Neuronal stem cell (in vitro differentiated cells): ENCODE data around the gene SHC2.

Experiments
- DNase-seq: peaks from one replicate; pipeline ENCODE4 v3.0.0-alpha.2; 2013; ENCODE audit warnings: low spot score
- H2AFZ ChIP-seq: one replicate; pipeline ENCODE4 v1.6.1; 2013; ENCODE audit warnings: mild to moderate bottlenecking, low read length, inconsistent platforms
- H2AK5ac ChIP-seq: 2 replicates; pipeline ENCODE4 v1.6.1; 2013; ENCODE audit warnings: low read depth, mild to moderate bottlenecking, inconsistent platforms, low read length, moderate library complexity, mixed read lengths
- H2BK120ac ChIP-seq: 2 replicates; pipeline ENCODE4 v1.6.1; 2013; ENCODE audit warnings: low read depth, mild to moderate bottlenecking, inconsistent platforms, low read length, moderate library complexity, mixed read lengths
- H2BK12ac ChIP-seq: one replicate; pipeline ENCODE4 v1.6.1; 2013; ENCODE audit warnings: low read length, inconsistent platforms
- H2BK15ac ChIP-seq: 2 replicates; pipeline ENCODE4 v1.6.1; 2013; ENCODE audit warnings: mild to moderate bottlenecking, low read length, inconsistent platforms, mixed read lengths
- H2BK5ac ChIP-seq: one replicate; pipeline ENCODE4 v1.6.1; 2013; ENCODE audit warnings: inconsistent platforms, mild to moderate bottlenecking, low read length, moderate library complexity
- H3K14ac ChIP-seq: one replicate; pipeline ENCODE4 v1.6.1; 2013; ENCODE audit warnings: low read length, inconsistent platforms
- H3K18ac ChIP-seq: 2 replicates; pipeline ENCODE4 v1.6.1; 2013; ENCODE audit warnings: low read length, inconsistent platforms
- H3K23ac ChIP-seq: 2 replicates; pipeline ENCODE4 v1.6.1; 2013; ENCODE audit warnings: low read depth, mild to moderate bottlenecking, mixed read lengths, low read length, inconsistent platforms; ENCODE audit not compliant: poor library complexity
- H3K27ac ChIP-seq: replicated peaks from 3 replicates; pipeline ENCODE4 v1.5.1; 2013; ENCODE audit warnings: low read length, inconsistent platforms
- H3K27me3 ChIP-seq, 3 experiments: 2 replicates each; pipeline ENCODE4 v1.6.1; 2013; ENCODE audit warnings: low read length in 3 of 3, mild to moderate bottlenecking in 2 of 3, inconsistent platforms in 1 of 3, low read depth in 1 of 3, mixed read lengths in 1 of 3, moderate library complexity in 1 of 3; ENCODE audit not compliant: control insufficient read depth in 3 of 3, insufficient read depth in 3 of 3
- H3K36me3 ChIP-seq, 2 donors: replicated peaks in 1 of 2; 2 replicates each; pipeline ENCODE4 v1.6.1; 2013; ENCODE audit warnings: low read length in 2 of 2; ENCODE audit not compliant: control insufficient read depth in 2 of 2, insufficient read depth in 2 of 2
- H3K4ac ChIP-seq: 2 replicates; pipeline ENCODE4 v1.6.1; 2013; ENCODE audit warnings: inconsistent platforms, mild to moderate bottlenecking, low read length, moderate library complexity
- H3K4me1 ChIP-seq, 2 donors: 1 replicate in 1 of 2; 2 replicates in 1 of 2; pipeline ENCODE4 v1.6.1; 2013; ENCODE audit warnings: low read length in 2 of 2, low read depth in 1 of 2; ENCODE audit not compliant: control insufficient read depth in 2 of 2, insufficient read depth in 1 of 2
- H3K4me2 ChIP-seq: one replicate; pipeline ENCODE4 v1.6.1; 2013; ENCODE audit warnings: mild to moderate bottlenecking, low read length, inconsistent platforms; ENCODE audit not compliant: insufficient read depth, poor library complexity, severe bottlenecking
- H3K4me3 ChIP-seq, 2 donors: 2 replicates each; pipeline ENCODE4 v1.5.1; 2013; ENCODE audit warnings: low read length in 2 of 2, mild to moderate bottlenecking in 2 of 2, inconsistent platforms in 1 of 2, moderate library complexity in 1 of 2
- H3K79me1 ChIP-seq: one replicate; pipeline ENCODE4 v1.6.1; 2013; ENCODE audit warnings: low read depth, mild to moderate bottlenecking, inconsistent platforms, low read length, moderate library complexity
- H3K9ac ChIP-seq: one replicate; pipeline ENCODE4 v1.6.1; 2013; ENCODE audit warnings: mild to moderate bottlenecking, low read depth, low read length, inconsistent platforms; ENCODE audit not compliant: poor library complexity
- H3K9me3 ChIP-seq, 2 donors: replicated peaks in 1 of 2; 2 replicates each; pipeline versions ENCODE3 to v1.6.1; 2013; ENCODE audit warnings: low read length in 2 of 2, mild to moderate bottlenecking in 2 of 2, inconsistent platforms in 1 of 2, low read depth in 1 of 2, mixed read lengths in 1 of 2, moderate library complexity in 1 of 2; ENCODE audit not compliant: control insufficient read depth in 2 of 2, insufficient read depth in 1 of 2
- H4K8ac ChIP-seq: one replicate; pipeline ENCODE4 v1.6.1; 2013; ENCODE audit warnings: low read depth, mild to moderate bottlenecking, inconsistent platforms, low read length, moderate library complexity
- H4K91ac ChIP-seq: one replicate; pipeline ENCODE4 v1.6.1; 2013; ENCODE audit warnings: low read length, low read depth, mild to moderate bottlenecking, inconsistent platforms; ENCODE audit not compliant: poor library complexity
- WGBS, 2 donors: extraction: QIAGEN DNeasy Blood & Tissue Kit; methylation state at CpG; one replicate each; pipeline ENCODE4 v1.1.7; 2013; ENCODE audit warnings: missing lambda C conversion rate in 2 of 2, mixed read lengths in 1 of 2; ENCODE audit not compliant: insufficient read length in 2 of 2, insufficient replicate concordance in 1 of 2; ENCODE audit errors: extremely low coverage in 2 of 2; 5-methylcytosine and 5-hydroxymethylcytosine counted together

The SHC2 gene

DNA sequence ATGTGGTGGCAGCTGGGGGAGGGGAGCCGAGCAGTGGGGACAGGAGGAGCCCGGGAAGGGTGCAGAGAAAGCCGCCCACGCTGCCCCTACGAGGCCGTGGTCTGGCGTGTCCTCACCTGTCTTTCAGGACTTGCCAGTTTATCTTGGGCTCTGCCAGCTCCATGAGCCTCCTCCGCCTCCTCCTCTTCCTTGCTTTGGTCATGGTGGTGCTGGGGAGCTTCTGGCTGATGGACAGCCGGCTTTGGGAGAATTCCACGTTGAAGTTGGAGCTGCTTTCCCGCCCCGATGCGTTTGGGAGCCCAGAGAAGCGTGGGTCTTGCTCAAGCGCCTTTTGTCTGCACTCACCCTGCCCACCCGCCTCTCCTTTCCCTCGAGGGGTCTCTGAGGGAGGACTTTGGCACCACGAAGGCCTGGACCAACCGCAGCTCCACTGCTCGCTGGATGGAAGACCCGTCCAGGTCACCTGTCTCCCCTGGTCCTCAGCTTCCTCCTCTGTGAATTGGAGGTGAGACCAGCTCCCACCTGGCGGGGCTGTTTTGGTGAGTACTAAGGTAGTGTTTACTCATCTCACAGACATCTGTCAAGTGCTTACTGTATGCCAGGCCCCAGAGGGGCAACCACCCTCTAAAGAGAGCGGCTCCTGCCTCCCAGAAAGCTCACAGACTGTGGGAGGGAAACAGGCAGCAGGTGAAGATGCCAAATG is 86.5 kb downstream of the SHC2 start:
- WGBS, 2 donors = no CpG with 5 or more reads among the region's 23 CpGs
- DNase-seq = no peak
- Histone ChIP-seq H4K91ac (no peak overlapping the region), H3K9me3 (no peaks in the 10 kb centered on the region), H3K27ac (no peak overlapping the region), H3K4me3 (no peak overlapping the region), H3K9ac (no peak overlapping the region), H2BK12ac (no peak overlapping the region), H3K4ac (no peak overlapping the region), H3K18ac (peak overlapping the region; percentile 65), H2BK5ac (peak overlapping the region; percentile 75), H4K8ac (peak overlapping the region; percentile 23), H3K27me3 (peaks cover 0 to 47% (median 0%) of the 10 kb centered on the region in 3 experiments), H2AFZ (peak overlapping the region; percentile 49), H3K36me3 (no peaks in the 10 kb centered on the region), H2AK5ac (peak overlapping the region; percentile 75), H3K79me1 (no peaks in the 10 kb centered on the region), H3K4me2 (no peak overlapping the region), H2BK15ac (peak overlapping the region; percentile 85), H3K4me1 (peaks cover 0 to 2% of the 10 kb centered on the region in 2 donors), H3K23ac (peak overlapping the region; percentile 65), H2BK120ac (no peak overlapping the region), H3K14ac (peak overlapping the region; percentile 17)

DNA sequence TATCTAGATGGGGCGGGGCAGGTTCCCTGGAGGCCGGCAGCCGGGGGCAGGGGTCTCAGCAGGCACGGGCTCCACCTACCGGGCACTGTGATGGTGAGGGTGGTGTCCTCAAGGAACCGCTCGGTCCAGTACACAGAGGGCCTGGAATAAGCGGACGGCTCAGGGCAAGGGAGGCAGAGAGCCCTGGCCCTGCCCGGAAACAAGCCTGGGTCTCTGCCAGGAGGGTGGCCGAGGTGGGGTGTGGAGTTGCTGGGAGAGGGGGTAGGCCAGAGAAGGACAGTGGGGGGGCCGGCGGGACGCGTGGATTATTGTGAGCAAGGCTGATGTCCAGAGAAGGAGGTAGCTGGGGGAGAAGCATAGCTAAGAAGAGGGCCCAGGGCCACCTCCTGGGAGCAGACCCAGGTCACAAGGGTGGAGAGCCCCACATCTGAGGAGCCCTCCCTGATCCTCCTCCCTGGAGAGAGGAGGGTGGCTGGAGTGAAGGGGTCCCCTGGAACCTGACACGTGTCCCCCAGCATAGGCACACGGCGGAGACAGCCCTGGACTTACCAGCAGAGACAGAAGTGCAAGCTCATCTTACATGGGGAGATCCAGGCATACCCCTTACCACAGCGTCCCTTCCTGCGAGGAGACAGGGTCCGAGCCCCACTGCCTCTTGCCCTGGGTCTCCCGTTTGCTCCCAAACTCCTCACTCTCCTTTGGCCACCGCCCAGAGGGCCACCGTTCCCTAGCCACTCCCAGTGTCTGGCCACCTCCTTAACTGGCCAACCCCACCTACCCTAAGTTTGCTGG is 87.2 kb downstream of the SHC2 start:
- no peak for DNase-seq

DNA sequence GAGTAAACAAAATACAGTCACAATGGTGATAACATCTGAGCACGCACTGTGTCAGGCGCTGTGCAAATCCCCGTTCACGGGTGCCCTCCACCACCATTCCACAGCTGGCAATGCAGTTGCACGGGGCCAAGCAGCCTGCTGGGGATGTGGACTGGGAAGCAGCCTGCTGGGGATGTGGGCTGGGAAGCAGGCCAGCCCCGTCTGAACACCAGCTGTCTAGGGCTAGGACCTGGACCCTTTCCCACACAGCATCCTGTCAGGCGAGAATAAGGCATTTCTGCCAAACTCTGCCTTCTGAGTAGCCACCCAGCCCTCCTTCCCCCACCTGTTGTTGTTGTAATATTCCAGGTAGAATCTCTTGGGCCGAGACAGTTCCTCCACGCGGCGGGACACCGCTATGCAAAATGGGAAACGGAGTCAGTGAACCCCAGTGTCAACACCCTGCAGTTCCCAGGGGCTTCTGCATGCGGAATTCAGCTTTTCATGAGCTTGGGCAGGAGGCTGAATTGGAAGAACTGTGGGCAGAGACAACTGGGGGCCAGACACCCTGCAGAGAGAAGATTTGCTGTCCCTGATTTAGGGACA is 88.4 kb downstream of the SHC2 start:
- Histone ChIP-seq H3K4me3 (no peak overlapping the region), H3K18ac (peak overlapping the region; percentile 39), H2BK120ac (no peak overlapping the region), H3K23ac (no peak overlapping the region), H2AFZ (no peak overlapping the region), H2BK5ac (no peak overlapping the region), H3K9me3 (peaks cover 0 to 1% of the 10 kb centered on the region in 2 donors), H3K27me3 (peaks cover 0 to 51% (median 0%) of the 10 kb centered on the region in 3 experiments), H3K9ac (no peak overlapping the region), H3K27ac (no peak overlapping the region), H4K8ac (no peak overlapping the region), H3K4me2 (no peak overlapping the region), H4K91ac (no peak overlapping the region), H3K14ac (no peak overlapping the region), H3K4me1 (peaks cover 0 to 2% of the 10 kb centered on the region in 2 donors), H3K36me3 (no peaks in the 10 kb centered on the region), H2AK5ac (no peak overlapping the region), H3K79me1 (no peaks in the 10 kb centered on the region), H3K4ac (no peak overlapping the region), H2BK12ac (no peak overlapping the region), H2BK15ac (no peak overlapping the region)
- DNase-seq = no peak
- no CpG with 5 or more reads among the region's 14 CpGs for WGBS, 2 donors

More for the DNA sequence above, 87.2 kb downstream of the SHC2 start:
- Histone ChIP-seq H2BK120ac (no peak overlapping the region), H3K9ac (peak overlapping the region; percentile 60), H4K8ac (peak overlapping the region; percentile 23), H3K18ac (peak overlapping the region; percentile 76), H2AK5ac (peak overlapping the region; percentile 75), H2BK5ac (peak overlapping the region; percentile 75), H3K27ac (no peak overlapping the region), H3K23ac (peak overlapping the region; percentile 65), H3K4ac (no peak overlapping the region), H3K4me3 (no peak overlapping the region), H4K91ac (no peak overlapping the region), H3K79me1 (no peaks in the 10 kb centered on the region), H3K4me1 (peaks cover 0 to 2% of the 10 kb centered on the region in 2 donors), H3K27me3 (peaks cover 0 to 49% (median 0%) of the 10 kb centered on the region in 3 experiments), H2BK12ac (peak overlapping the region; percentile 58), H3K9me3 (no peaks in the 10 kb centered on the region), H2BK15ac (peak overlapping the region; percentile 85), H2AFZ (peak overlapping the region; percentile 49), H3K14ac (peak overlapping the region; percentile 56), H3K36me3 (no peaks in the 10 kb centered on the region), H3K4me2 (no peak overlapping the region)
- WGBS, 2 donors = no CpG with 5 or more reads among the region's 24 CpGs
